Endothelial cell of umbilical vein (primary cell): ENCODE results near the gene KCNN3. TPM values are rescaled to one million over a fixed set of nuclear protein-coding genes. Genes with fewer than 3 reads are reported as not detected.

Experiments
- BruUV-seq: library from RNA; stranded (reverse); fragments of 400-500 nt; replicated peaks from 2 replicates; lab custom pipeline; 2021; lab: Mats Ljungman, UMichigan
- CTCF ChIA-PET: fragments of 300-600, 350-600 bp; sonication (Branson Sonifier 250); formaldehyde crosslinking; loops from one replicate; lab custom pipeline; 2021; ENCODE audit warnings: antibody characterized with exemption, inconsistent platforms; lab: Charles Lee
- POLR2A ChIA-PET: fragments of 300-600, 350-600 bp; sonication (Branson Sonifier 250); formaldehyde crosslinking; loops from one replicate; lab custom pipeline; 2021; ENCODE audit warnings: antibody characterized with exemption, inconsistent platforms; lab: Charles Lee
- DNase-seq: peaks from one replicate; pipeline ENCODE4 v3.0.0-alpha.2; 2011; ENCODE audit warnings: low read depth, low spot score
- FAIRE-seq: peaks from 2 replicates; lab custom pipeline; 2011; peaks lifted over from hg19 to GRCh38; lab: Jason Lieb, UNC
- H2AFZ ChIP-seq: 2 replicates; pipeline ENCODE4 v1.6.0; 2012; ENCODE audit warnings: low read depth, low read length, control low read depth, inconsistent platforms
- H3K27ac ChIP-seq: 2 replicates; pipeline ENCODE4 v1.5.1; 2011; ENCODE audit warnings: low read depth, mild to moderate bottlenecking, control low read depth, low read length, moderate library complexity; ENCODE audit not compliant: insufficient read depth
- H3K27me3 ChIP-seq, 2 experiments: 2 replicates each; pipeline versions ENCODE4 v1.6.0 to v1.6.1; 2011; ENCODE audit warnings: low read length in 2 of 2, mixed read lengths in 1 of 2; ENCODE audit not compliant: control insufficient read depth in 2 of 2, insufficient read depth in 2 of 2
- H3K36me3 ChIP-seq, 2 experiments: 2 replicates in 1 of 2; 3 replicates in 1 of 2; pipeline ENCODE4 v1.5.1; 2011; ENCODE audit warnings: low read length in 2 of 2, mild to moderate bottlenecking in 1 of 2, moderate library complexity in 1 of 2; ENCODE audit not compliant: control insufficient read depth in 2 of 2, insufficient read depth in 2 of 2; ENCODE audit errors: extremely low read depth in 1 of 2
- H3K4me1 ChIP-seq: 3 replicates; pipeline ENCODE4 v1.5.1; 2011; ENCODE audit warnings: mild to moderate bottlenecking, low read length; ENCODE audit not compliant: control insufficient read depth, insufficient read depth; ENCODE audit errors: extremely low read depth
- H3K4me2 ChIP-seq: 2 replicates; pipeline ENCODE4 v1.6.1; 2011; ENCODE audit warnings: low read length, control low read depth, mixed read lengths; ENCODE audit not compliant: insufficient read depth
- H3K4me3 ChIP-seq, 3 experiments: fragments of 200-600 bp in 1 of 3; sonication (generic), shearing (Covaris generic) in 1 of 3; replicated peaks in 1 of 3; 2 replicates each; pipeline ENCODE4 v1.5.1; 2011 to 2016; ENCODE audit warnings: control low read depth in 3 of 3, low read length in 3 of 3, mild to moderate bottlenecking in 2 of 3, inconsistent platforms in 1 of 3, low read depth in 1 of 3, moderate library complexity in 1 of 3; ENCODE audit not compliant: insufficient read depth in 1 of 3
- H3K79me2 ChIP-seq: 2 replicates; pipeline ENCODE4 v1.6.0; 2012; ENCODE audit warnings: low read length, inconsistent platforms; ENCODE audit not compliant: control insufficient read depth, insufficient read depth
- H3K9ac ChIP-seq: replicated peaks from 2 replicates; pipeline ENCODE3; 2011; ENCODE audit warnings: low read length, control low read depth; ENCODE audit not compliant: insufficient read depth; ENCODE audit errors: extremely low read depth
- H3K9me1 ChIP-seq: replicated peaks from 3 replicates; pipeline ENCODE4 v1.6.0; 2011; ENCODE audit warnings: mild to moderate bottlenecking, low read length; ENCODE audit not compliant: control insufficient read depth, insufficient read depth; ENCODE audit errors: extremely low read depth
- H3K9me3 ChIP-seq: replicated peaks from 2 replicates; pipeline ENCODE4 v1.5.1; 2012; ENCODE audit warnings: low read length, inconsistent platforms; ENCODE audit not compliant: control insufficient read depth, insufficient read depth
- H4K20me1 ChIP-seq: replicated peaks from 2 replicates; pipeline ENCODE3; 2011; ENCODE audit warnings: mild to moderate bottlenecking, low read length; ENCODE audit not compliant: control insufficient read depth, insufficient read depth; ENCODE audit errors: extremely low read depth
- CTCF ChIP-seq, 2 donors: IDR thresholded peaks; 1 replicate in 1 of 2; 2 replicates in 1 of 2; pipeline ENCODE4 v1.5.1; 2011; ENCODE audit warnings: low read length in 2 of 2, mild to moderate bottlenecking in 2 of 2, moderate library complexity in 2 of 2, control low read depth in 1 of 2, inconsistent platforms in 1 of 2, low read depth in 1 of 2; ENCODE audit not compliant: insufficient read depth in 1 of 2; ENCODE audit errors: extremely low read depth in 1 of 2
- EZH2 ChIP-seq: IDR thresholded peaks from 2 replicates; pipeline ENCODE4 v1.6.1; 2012; ENCODE audit warnings: borderline replicate concordance, low read depth, mild to moderate bottlenecking, moderate library complexity, low read length, inconsistent platforms; ENCODE audit not compliant: severe bottlenecking
- FOS ChIP-seq: IDR thresholded peaks from 2 replicates; pipeline ENCODE4 v1.6.1; 2011; ENCODE audit warnings: mild to moderate bottlenecking, low read length, moderate library complexity, borderline replicate concordance; ENCODE audit not compliant: insufficient read depth
- GATA2 ChIP-seq: IDR thresholded peaks from 2 replicates; pipeline ENCODE4 v1.7.0; 2011; ENCODE audit warnings: low read depth, mild to moderate bottlenecking, moderate library complexity, mixed read lengths, low read length; ENCODE audit not compliant: insufficient read length, insufficient read depth
- JUN ChIP-seq: IDR thresholded peaks from 2 replicates; pipeline ENCODE4 v1.6.1; 2011; ENCODE audit warnings: borderline replicate concordance, low read depth; ENCODE audit not compliant: insufficient read length, insufficient read depth
- MAX ChIP-seq: IDR thresholded peaks from 2 replicates; pipeline ENCODE4 v1.6.1; 2011; ENCODE audit not compliant: insufficient read depth, insufficient read length
- MYC ChIP-seq: IDR thresholded peaks from one replicate; pipeline ENCODE4 v1.6.1; 2011; ENCODE audit warnings: mild to moderate bottlenecking, low read depth, low read length
- POLR2A ChIP-seq: IDR thresholded peaks from 2 replicates; pipeline ENCODE4 v1.6.1; 2012; ENCODE audit warnings: low read depth, mild to moderate bottlenecking, control low read depth, low read length
- POLR2AphosphoS5 ChIP-seq: IDR thresholded peaks from 2 replicates; pipeline ENCODE4 v1.6.1; 2012; ENCODE audit warnings: low read depth, mild to moderate bottlenecking, control low read depth, low read length, moderate library complexity; ENCODE audit not compliant: insufficient read depth
- dilution Hi-C: fragments of 300-500 bp; cut with MboI; formaldehyde crosslinking; loops from one replicate; pipeline ENCODE4 v1.15.0; 2019; ENCODE audit warnings: low sequenced_read_pairs; ENCODE audit not compliant: extremely low pct_ligation_motif_present
- intact Hi-C: fragments of 100-400 bp; cut with micrococcal nuclease; formaldehyde crosslinking; loops from one replicate; pipeline ENCODE4 v1.10.0; 2022
- polyA plus RNA-seq, 4 experiments: library from polyadenylated mRNA; depleted of rRNA in 3 of 4; stranded (reverse) in 3 of 4; unstranded in 1 of 4; fragments of >200 nt; gene quantifications; 2 replicates each; pipeline versions ENCODE4 v1.2.1 to v1.2.3, GENCODE V29; 2011 to 2012; ENCODE audit warnings: missing spikeins in 1 of 4
- total RNA-seq: library from RNA; stranded (reverse); gene quantifications from 2 replicates; pipeline ENCODE4 v1.2.3, GENCODE V29; 2021

Gene KCNN3
- total and polyA plus RNA-seq, 2 donors (not counting 3 experiments of a cell fraction or from before 2014, with no cell fraction given), result 0.91 to 1.1 TPM

GRCh38 chr1:154788886-154789285 is 81.2 kb downstream of the KCNN3 start:
- Histone ChIP-seq H3K9me1 (no peaks in the 10 kb centered on the region), H3K4me1 (peaks cover 5% of the 10 kb centered on the region), H3K4me2 (no peak overlapping the region), H3K36me3 (no peaks in the 10 kb centered on the region), H3K4me3 (no peak overlapping the region), H3K79me2 (no peaks in the 10 kb centered on the region), H3K9me3 (no peaks in the 10 kb centered on the region), H2AFZ (no peak overlapping the region), H4K20me1 (no peaks in the 10 kb centered on the region), H3K27ac (no peak overlapping the region), H3K27me3 (peaks cover 4 to 12% of the 10 kb centered on the region in 2 experiments), H3K9ac (no peak overlapping the region)
- no TSS peak for BruUV-seq
- DNase-seq, result no peak
- no peak for FAIRE-seq
- ChIA-PET CTCF (interaction anchor here (0.8 kb wide), 1 partner anchor 20 kb away, joined by 3 read pairs; no protein-coding TSS in a partner anchor), POLR2A (no interaction called here)
- dilution Hi-C loops (no loop called here), intact Hi-C loops (no loop called here)
- TF ChIP-seq MAX (no peak), POLR2A (no peak), POLR2AphosphoS5 (no peak), MYC (no peak), EZH2 (no peak), JUN (no peak), FOS (no peak), CTCF (IDR thresholded peaks at IDR 0.05; ENCODE audit: extremely low read depth in 1 of 2, insufficient read depth in 1 of 2, low read depth in 1 of 2, low read length in 2 of 2) (no peak), GATA2 (no peak)
